Measurements from ENCODE around the gene ZBTB11.

Gene ZBTB11

GRCh38 chr3:101603184-101603583 is 73.7 kb downstream of the ZBTB11 start:
- H3K9me2 ChIP-seq (ENCODE audit: low read depth, low read length) = no peaks in the 10 kb centered on the region
- no peaks in the 10 kb centered on the region for H3K79me2 ChIP-seq (ENCODE audit: insufficient read depth, low read length)
- H4K20me1 ChIP-seq (ENCODE audit: insufficient read depth, low read length) = no peaks in the 10 kb centered on the region
- TF ChIP-seq CTCF (IDR thresholded peaks at IDR 0.05; ENCODE audit: low read length) (no peak), EZH2 (IDR thresholded peaks at IDR 0.05; ENCODE audit: borderline replicate concordance, low read length) (no peak)
- no peaks in the 10 kb centered on the region for H3F3A ChIP-seq (ENCODE audit: insufficient read depth, low read length)
- no peak overlapping the region for H3K4me2 ChIP-seq (ENCODE audit: low read length)
- no peak overlapping the region for H3K9ac ChIP-seq (ENCODE audit: low read length)
- H3K4me3 ChIP-seq (ENCODE audit: low read depth, low read length, poor library complexity, severe bottlenecking) = no peak overlapping the region
- no peaks in the 10 kb centered on the region for H3K9me3 ChIP-seq (ENCODE audit: low read length)
- H3K27ac ChIP-seq (ENCODE audit: low read depth, low read length, poor library complexity, severe bottlenecking) = no peak overlapping the region
- no peak overlapping the region for H2AFZ ChIP-seq (ENCODE audit: low read length)
- no peaks in the 10 kb centered on the region for H3K4me1 ChIP-seq (ENCODE audit: insufficient read depth, low read length, severe bottlenecking)
- no peaks in the 10 kb centered on the region for H3K27me3 ChIP-seq (ENCODE audit: insufficient read depth, low read length)
- no peaks in the 10 kb centered on the region for H3K36me3 ChIP-seq (ENCODE audit: insufficient read depth, low read length)

- H4K20me1 ChIP-seq (ENCODE audit: insufficient read depth, low read length) = no peaks in the 10 kb centered on the region
- no peak overlapping the region for H3K4me3 ChIP-seq (ENCODE audit: low read depth, low read length, poor library complexity, severe bottlenecking)
- H3K9ac ChIP-seq (ENCODE audit: low read length) = no peak overlapping the region
- H3K79me2 ChIP-seq (ENCODE audit: insufficient read depth, low read length) = no peaks in the 10 kb centered on the region
- H2AFZ ChIP-seq (ENCODE audit: low read length) = no peak overlapping the region
- no peak overlapping the region for H3K4me2 ChIP-seq (ENCODE audit: low read length)
- no peaks in the 10 kb centered on the region for H3K4me1 ChIP-seq (ENCODE audit: insufficient read depth, low read length, severe bottlenecking)
- TF ChIP-seq EZH2 (IDR thresholded peaks at IDR 0.05; ENCODE audit: borderline replicate concordance, low read length) = no peak
- no peak for TF ChIP-seq CTCF (IDR thresholded peaks at IDR 0.05; ENCODE audit: low read length)
- H3F3A ChIP-seq (ENCODE audit: insufficient read depth, low read length) = no peaks in the 10 kb centered on the region
- no peak overlapping the region for H3K27ac ChIP-seq (ENCODE audit: low read depth, low read length, poor library complexity, severe bottlenecking)
- no peaks in the 10 kb centered on the region for H3K9me2 ChIP-seq (ENCODE audit: low read depth, low read length)
- H3K36me3 ChIP-seq (ENCODE audit: insufficient read depth, low read length) = no peaks in the 10 kb centered on the region
- H3K27me3 ChIP-seq (ENCODE audit: insufficient read depth, low read length) = no peaks in the 10 kb centered on the region
- H3K9me3 ChIP-seq (ENCODE audit: low read length) = no peaks in the 10 kb centered on the region
These were observed 74.2 kb downstream of the ZBTB11 start for GRCh38 chr3:101602731-101603130.

Measured in OCI-LY1 (cell line).